Fibroblast of lung (primary cell): ENCODE data around the gene ACADSB. TPM values are rescaled to one million over a fixed set of nuclear protein-coding genes. Genes with fewer than 3 reads are reported as not detected.

Experiments
- DNase-seq, 2 donors: peaks; one replicate each; pipeline versions ENCODE4 v3.0.0 to v3.0.0-alpha.2; 2010; ENCODE audit warnings: low read depth in 2 of 2
- H2AFZ ChIP-seq: 2 replicates; pipeline ENCODE4 v1.5.1; 2012; ENCODE audit warnings: low read length, control low read depth, inconsistent platforms
- H3K27ac ChIP-seq: 2 replicates; pipeline ENCODE4 v1.5.1; 2011; ENCODE audit warnings: low read length, control low read depth; ENCODE audit not compliant: insufficient read depth
- H3K27me3 ChIP-seq: 2 replicates; pipeline ENCODE4 v1.5.1; 2011; ENCODE audit warnings: mild to moderate bottlenecking, low read length; ENCODE audit not compliant: control insufficient read depth, insufficient read depth
- H3K36me3 ChIP-seq: 2 replicates; pipeline ENCODE4 v1.5.1; 2011; ENCODE audit warnings: low read length; ENCODE audit not compliant: control insufficient read depth, insufficient read depth
- H3K4me1 ChIP-seq: 2 replicates; pipeline ENCODE4 v1.5.1; 2011; ENCODE audit warnings: low read length; ENCODE audit not compliant: control insufficient read depth, insufficient read depth; ENCODE audit errors: extremely low read depth
- H3K4me2 ChIP-seq: 2 replicates; pipeline ENCODE4 v1.5.1; 2011; ENCODE audit warnings: low read length, control low read depth; ENCODE audit not compliant: insufficient read depth; ENCODE audit errors: extremely low read depth
- H3K4me3 ChIP-seq, 4 experiments: fragments of 200-600 bp in 1 of 4; sonication (generic) in 1 of 4; replicated peaks in 1 of 4; 2 replicates each; pipeline ENCODE4 v1.5.1; 2011 to 2016; ENCODE audit warnings: low read length in 4 of 4, low read depth in 3 of 4, mild to moderate bottlenecking in 3 of 4, control low read depth in 2 of 4, inconsistent platforms in 1 of 4, mixed read lengths in 1 of 4; ENCODE audit not compliant: insufficient read depth in 1 of 4; ENCODE audit errors: control extremely low read depth in 1 of 4
- H3K79me2 ChIP-seq: 2 replicates; pipeline ENCODE4 v1.5.1; 2012; ENCODE audit warnings: mild to moderate bottlenecking, low read length, inconsistent platforms; ENCODE audit not compliant: control insufficient read depth, insufficient read depth
- H3K9ac ChIP-seq: 2 replicates; pipeline ENCODE4 v1.5.1; 2011; ENCODE audit warnings: mild to moderate bottlenecking, low read length, control low read depth; ENCODE audit not compliant: insufficient read depth
- H3K9me3 ChIP-seq: 2 replicates; pipeline ENCODE4 v1.5.1; 2012; ENCODE audit warnings: low read depth, low read length; ENCODE audit not compliant: control insufficient read depth, insufficient read depth
- H4K20me1 ChIP-seq: 2 replicates; pipeline ENCODE4 v1.5.1; 2011; ENCODE audit warnings: low read length; ENCODE audit not compliant: control insufficient read depth, insufficient read depth; ENCODE audit errors: extremely low read depth
- CTCF ChIP-seq, 2 donors: IDR thresholded peaks in 1 of 2; conservative IDR thresholded peaks in 1 of 2; 1 replicate in 1 of 2; 2 replicates in 1 of 2; pipeline ENCODE4 v1.5.1; 2011 to 2012; ENCODE audit warnings: low read length in 2 of 2, control low read depth in 1 of 2, inconsistent platforms in 1 of 2, low read depth in 1 of 2, mild to moderate bottlenecking in 1 of 2
- EZH2 ChIP-seq: IDR thresholded peaks from 2 replicates; pipeline ENCODE4 v1.5.1; 2012; ENCODE audit warnings: low read length, control low read depth, mild to moderate bottlenecking; ENCODE audit errors: missing control alignments
- polyA minus RNA-seq: library from RNA; depleted of rRNA, polyadenylated mRNA; stranded (reverse); fragments of >200 nt; gene quantifications from 2 replicates; pipeline ENCODE4 v1.2.3, GENCODE V29; 2011; ENCODE audit warnings: low replicate concordance
- polyA plus RNA-seq, 2 donors: library from polyadenylated mRNA; depleted of rRNA in 1 of 2; stranded (reverse) in 1 of 2; unstranded in 1 of 2; fragments of >200 nt; gene quantifications; 2 replicates each; pipeline ENCODE4 v1.2.1, GENCODE V29; 2011 to 2012; ENCODE audit warnings: missing spikeins in 1 of 2
- total RNA-seq: library from RNA; depleted of rRNA; stranded (reverse); fragments of >200 nt; gene quantifications from 2 replicates; pipeline ENCODE4 v1.2.1, GENCODE V29; 2014

The ACADSB gene
- total RNA-seq (4.9 and 5.6 TPM in 2 replicates), polyA plus RNA-seq (11.1 and 11.3 TPM in 2 replicates), polyA minus RNA-seq (0.94 and 4.3 TPM in 2 replicates)
- 7.4 and 9.5 TPM in 2 replicates for polyA plus RNA-seq (2012)

- Histone ChIP-seq H3K27me3 (no peaks in the 10 kb centered on the region), H3K9ac (peak within 1 kb of the TSS; percentile 91), H3K79me2 (peaks cover 39% of the 10 kb centered on the region), H3K4me1 (peaks cover 5% of the 10 kb centered on the region), H2AFZ (peak within 1 kb of the TSS; percentile 93), H4K20me1 (no peaks in the 10 kb centered on the region), H3K4me3 (peak within 1 kb of the TSS; percentile 85 to 100 (median 94)), H3K4me2 (peak within 1 kb of the TSS; percentile 96), H3K27ac (peak within 1 kb of the TSS; percentile 85), H3K36me3 (no peaks in the 10 kb centered on the region), H3K9me3 (no peaks in the 10 kb centered on the region)
- no peak for TF ChIP-seq EZH2
- no peak for TF ChIP-seq CTCF (conservative IDR thresholded peaks at IDR 0.05 in 1 of 2, IDR thresholded peaks at IDR 0.05 in 1 of 2; ENCODE audit: low read depth in 1 of 2, low read length in 2 of 2)
- DNase-seq, result peak; percentile 97 to 98
These were observed at the start of gene ACADSB, which contains the start of gene IKZF5 for GRCh38 chr10:123008355-123009104. TSS of gene ACADSB (plus strand) at chr10:123009006. CDS start at chr10:123009030, 24 bp downstream. TSS of gene IKZF5 (minus strand) at chr10:123008795. CDS start at chr10:122998625, 10,170 bp downstream.

GRCh38 chr10:122962405-122962804, 46.4 kb upstream of the ACADSB start:
- Histone ChIP-seq H3K27ac (no peak overlapping the region), H3K79me2 (no peaks in the 10 kb centered on the region), H3K4me3 (no peak overlapping the region), H3K9ac (no peak overlapping the region), H3K36me3 (no peaks in the 10 kb centered on the region), H4K20me1 (no peaks in the 10 kb centered on the region), H3K4me1 (no peaks in the 10 kb centered on the region), H3K27me3 (no peaks in the 10 kb centered on the region), H2AFZ (no peak overlapping the region), H3K4me2 (no peak overlapping the region), H3K9me3 (no peaks in the 10 kb centered on the region)
- peak in 1 of 2 donors; percentile 22 for DNase-seq
- TF ChIP-seq CTCF (conservative IDR thresholded peaks at IDR 0.05 in 1 of 2, IDR thresholded peaks at IDR 0.05 in 1 of 2; ENCODE audit: low read depth in 1 of 2, low read length in 2 of 2), result no peak
- no peak for TF ChIP-seq EZH2

- H3K79me2 ChIP-seq, result no peaks in the 10 kb centered on the region
- H3K9me3 ChIP-seq, result no peaks in the 10 kb centered on the region
- no peaks in the 10 kb centered on the region for H3K4me1 ChIP-seq
- H3K36me3 ChIP-seq, result no peaks in the 10 kb centered on the region
- no peak overlapping the region for H3K9ac ChIP-seq
- H3K27ac ChIP-seq, result no peak overlapping the region
- no peak overlapping the region for H3K4me2 ChIP-seq
- no peak overlapping the region for H3K4me3 ChIP-seq
- no peak for DNase-seq
- H4K20me1 ChIP-seq, result no peaks in the 10 kb centered on the region
- no peaks in the 10 kb centered on the region for H3K27me3 ChIP-seq
- no peak overlapping the region for H2AFZ ChIP-seq
- no peak for TF ChIP-seq CTCF (conservative IDR thresholded peaks at IDR 0.05 in 1 of 2, IDR thresholded peaks at IDR 0.05 in 1 of 2; ENCODE audit: low read depth in 1 of 2, low read length in 2 of 2)
These were observed 41.9 kb upstream of the ACADSB start for GRCh38 chr10:122966879-122967278.
